Hippocampal formation (tissue), 2 donors: Measurements from ENCODE around the gene PRDM9.
"Not testable (repeated sequence)": the region's sequence is repeated elsewhere in the genome, so short reads cannot be mapped to it uniquely, and the experiment has no call there.

Source experiments
- DNase-seq, 2 donors: peaks; one replicate each; lab custom pipeline; 2025; lab: John Stamatoyannopoulos, UW

Gene PRDM9

DNA sequence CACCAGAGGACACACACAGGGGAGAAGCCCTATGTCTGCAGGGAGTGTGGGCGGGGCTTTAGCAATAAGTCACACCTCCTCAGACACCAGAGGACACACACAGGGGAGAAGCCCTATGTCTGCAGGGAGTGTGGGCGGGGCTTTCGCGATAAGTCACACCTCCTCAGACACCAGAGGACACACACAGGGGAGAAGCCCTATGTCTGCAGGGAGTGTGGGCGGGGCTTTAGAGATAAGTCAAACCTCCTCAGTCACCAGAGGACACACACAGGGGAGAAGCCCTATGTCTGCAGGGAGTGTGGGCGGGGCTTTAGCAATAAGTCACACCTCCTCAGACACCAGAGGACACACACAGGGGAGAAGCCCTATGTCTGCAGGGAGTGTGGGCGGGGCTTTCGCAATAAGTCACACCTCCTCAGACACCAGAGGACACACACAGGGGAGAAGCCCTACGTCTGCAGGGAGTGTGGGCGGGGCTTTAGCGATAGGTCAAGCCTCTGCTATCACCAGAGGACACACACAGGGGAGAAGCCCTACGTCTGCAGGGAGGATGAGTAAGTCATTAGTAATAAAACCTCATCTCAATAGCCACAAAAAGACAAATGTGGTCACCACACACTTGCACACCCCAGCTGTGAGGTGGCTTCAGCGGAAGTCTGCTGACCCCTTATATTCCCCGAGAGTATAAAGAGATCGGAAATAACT is 20.0 kb downstream of the PRDM9 start:
- not testable (repeated sequence) for DNase-seq

DNA sequence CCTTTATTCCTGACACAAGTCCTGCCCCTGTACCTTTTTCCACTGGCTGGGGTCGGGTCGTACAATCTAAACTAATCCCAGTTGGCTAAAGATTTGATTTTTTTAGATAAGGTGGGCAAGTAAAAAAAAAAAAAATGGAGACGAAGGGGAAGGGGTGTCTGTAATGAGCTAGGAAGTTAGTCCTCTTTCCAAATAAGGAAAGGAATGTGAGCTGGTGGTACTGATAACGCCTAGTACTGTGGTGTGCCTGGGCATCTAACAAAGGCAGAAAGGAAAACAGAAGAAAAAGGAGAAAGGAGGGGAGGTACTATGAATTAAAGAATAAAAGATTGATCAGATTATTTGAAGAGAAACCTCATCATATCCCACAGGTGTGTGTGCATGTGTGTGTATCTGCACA is 21.3 kb downstream of the PRDM9 start:
- DNase-seq: no peak

DNA sequence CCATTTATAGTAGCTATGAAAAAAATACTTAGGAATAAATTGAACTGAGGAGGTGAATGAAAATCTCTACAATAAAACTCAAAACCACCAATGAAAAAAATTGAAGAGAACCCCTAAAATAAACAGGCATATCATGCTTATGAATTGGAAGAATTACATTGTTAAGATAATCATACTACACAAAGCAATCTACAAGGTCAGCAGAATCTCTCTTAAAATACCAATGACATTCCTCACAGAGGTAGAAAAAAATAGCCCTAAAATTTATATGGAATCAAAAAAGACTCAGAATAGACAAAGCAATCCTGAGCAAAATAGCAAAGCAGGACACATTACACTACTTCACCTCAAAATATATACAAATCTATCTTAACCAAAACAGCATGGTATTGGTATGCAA is 23.2 kb downstream of the PRDM9 start:
- no peak for DNase-seq

DNA sequence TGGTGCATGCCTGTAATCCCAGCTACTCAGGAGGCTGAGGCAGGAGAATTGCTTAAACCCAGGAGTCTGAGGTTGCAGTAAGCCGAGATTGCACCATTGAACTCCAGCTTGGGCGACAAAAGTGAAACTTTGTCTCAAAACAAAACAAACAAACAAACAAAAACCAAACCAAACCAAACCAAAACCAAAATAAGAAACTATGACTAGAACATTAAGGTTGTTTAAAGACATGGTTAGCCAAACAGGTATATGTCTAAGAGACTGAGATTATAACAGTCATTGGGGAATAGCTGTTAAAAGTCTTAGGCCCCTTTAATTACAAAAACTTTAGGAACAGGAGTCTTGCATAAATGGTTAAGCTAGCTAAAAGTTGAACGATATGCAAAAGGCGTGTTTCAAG is 63.6 kb downstream of the PRDM9 start:
- DNase-seq: no peak
